Ovary (tissue), 3 donors: ENCODE measurements around the gene CMTM1.

Experiments used
- EP300 ChIP-seq: sonication (generic); formaldehyde crosslinking; IDR thresholded peaks from one replicate; pipeline ENCODE4 v1.6.1; 2017; ENCODE audit warnings: antibody characterized with exemption
- POLR2A ChIP-seq: fragments of 450-650 bp; IDR thresholded peaks from one replicate; pipeline ENCODE4 v1.6.1; 2017; ENCODE audit warnings: antibody characterized with exemption, mild to moderate bottlenecking, moderate library complexity
- TF ChIP-seq, protein P1 (sequence below), 3 donors: fragments of 450-650 bp in 2 of 3; fragments of 200-600 bp in 1 of 3; IDR thresholded peaks; one replicate each; pipeline versions ENCODE4 v1.5.1 to v1.8.0; 2016 to 2022; ENCODE audit warnings: antibody characterized with exemption in 3 of 3, mild to moderate bottlenecking in 1 of 3
- donor health status: DM: no; HTN: no; CAD: no.

DNA sequence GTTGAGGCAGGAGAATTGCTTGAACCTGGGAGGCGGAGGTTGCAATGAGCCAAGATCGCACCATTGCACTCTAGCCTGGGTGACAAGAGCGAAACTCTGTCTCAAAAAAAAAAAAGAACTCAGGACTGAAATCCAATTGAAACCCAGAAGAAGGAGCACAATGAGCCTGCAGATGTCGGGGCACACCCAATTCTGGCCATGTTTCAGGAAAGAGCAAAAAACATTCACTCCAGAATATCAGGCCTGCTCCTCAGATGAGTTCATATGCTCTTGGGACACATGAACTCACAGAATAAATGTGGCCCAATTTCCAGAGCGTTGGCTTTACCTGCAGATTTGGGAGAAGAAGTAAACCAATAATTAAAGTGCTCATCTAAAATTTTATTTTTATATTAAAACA, 10.1 kb downstream of the CMTM1 start:
- TF ChIP-seq, protein P1, sequence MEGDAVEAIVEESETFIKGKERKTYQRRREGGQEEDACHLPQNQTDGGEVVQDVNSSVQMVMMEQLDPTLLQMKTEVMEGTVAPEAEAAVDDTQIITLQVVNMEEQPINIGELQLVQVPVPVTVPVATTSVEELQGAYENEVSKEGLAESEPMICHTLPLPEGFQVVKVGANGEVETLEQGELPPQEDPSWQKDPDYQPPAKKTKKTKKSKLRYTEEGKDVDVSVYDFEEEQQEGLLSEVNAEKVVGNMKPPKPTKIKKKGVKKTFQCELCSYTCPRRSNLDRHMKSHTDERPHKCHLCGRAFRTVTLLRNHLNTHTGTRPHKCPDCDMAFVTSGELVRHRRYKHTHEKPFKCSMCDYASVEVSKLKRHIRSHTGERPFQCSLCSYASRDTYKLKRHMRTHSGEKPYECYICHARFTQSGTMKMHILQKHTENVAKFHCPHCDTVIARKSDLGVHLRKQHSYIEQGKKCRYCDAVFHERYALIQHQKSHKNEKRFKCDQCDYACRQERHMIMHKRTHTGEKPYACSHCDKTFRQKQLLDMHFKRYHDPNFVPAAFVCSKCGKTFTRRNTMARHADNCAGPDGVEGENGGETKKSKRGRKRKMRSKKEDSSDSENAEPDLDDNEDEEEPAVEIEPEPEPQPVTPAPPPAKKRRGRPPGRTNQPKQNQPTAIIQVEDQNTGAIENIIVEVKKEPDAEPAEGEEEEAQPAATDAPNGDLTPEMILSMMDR (IDR thresholded peaks at IDR 0.05): no peak
- no peak for TF ChIP-seq POLR2A
- TF ChIP-seq EP300: no peak
